GM21515 (cell line): ENCODE data around the gene IHH.

ENCODE experiments used
- ATAC-seq: cut with Tn5 transposase; IDR thresholded peaks from one replicate; pipeline ENCODE4 v1.9.1; 2021; ENCODE audit not compliant: unreplicated experiment

The IHH gene

DNA sequence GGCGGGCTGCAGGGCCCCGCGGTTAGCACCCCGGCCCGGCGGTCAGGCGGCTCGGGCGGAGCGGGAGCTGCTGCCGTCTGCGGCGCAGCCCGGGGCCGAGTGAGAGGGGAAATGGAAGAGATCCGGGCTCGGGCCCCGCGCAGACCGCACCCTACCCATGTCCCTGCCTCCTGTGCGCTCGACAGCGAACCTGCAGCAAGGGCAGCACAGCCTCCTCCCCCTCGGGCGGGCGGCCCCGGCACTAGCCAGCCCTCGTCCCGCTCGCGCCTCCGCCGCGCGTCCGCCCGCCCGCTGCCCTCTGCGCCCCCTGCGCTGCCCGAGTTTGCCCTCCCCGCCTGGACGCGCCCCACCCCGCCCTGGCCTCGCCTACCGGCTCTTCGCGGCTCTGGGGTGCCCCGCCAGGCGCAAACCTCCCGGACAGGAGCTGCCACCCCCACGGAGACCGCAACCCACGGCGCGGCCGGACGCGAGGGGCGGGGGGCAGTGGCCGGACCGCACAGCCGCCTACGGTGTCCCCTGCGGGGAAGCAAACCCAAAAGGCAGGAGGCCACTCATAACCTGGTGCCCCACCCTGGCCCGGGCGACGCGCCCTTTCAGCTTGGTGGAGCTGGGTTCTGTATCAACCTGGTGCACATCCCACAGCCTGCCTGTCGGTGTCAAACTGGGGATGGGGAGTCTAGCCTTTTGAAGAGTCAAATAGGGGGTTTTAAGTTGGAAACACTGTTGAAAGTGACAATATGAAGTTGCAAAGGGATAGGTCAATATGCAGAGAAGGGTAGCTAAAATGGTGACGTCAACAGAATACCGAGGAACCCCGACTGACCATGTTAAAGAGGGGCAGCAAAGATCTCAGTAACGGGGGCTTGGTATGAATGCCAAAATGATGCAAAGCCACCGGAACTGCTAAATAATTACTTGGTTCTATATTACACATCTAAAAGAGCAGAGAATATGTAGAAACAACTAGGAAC lies at the start of gene IHH:
TSS of gene IHH (minus strand) at position 101 of the 971 bp plus-strand sequence. CDS start 454 bp downstream, outside the sequence.
- no peak for ATAC-seq

DNA sequence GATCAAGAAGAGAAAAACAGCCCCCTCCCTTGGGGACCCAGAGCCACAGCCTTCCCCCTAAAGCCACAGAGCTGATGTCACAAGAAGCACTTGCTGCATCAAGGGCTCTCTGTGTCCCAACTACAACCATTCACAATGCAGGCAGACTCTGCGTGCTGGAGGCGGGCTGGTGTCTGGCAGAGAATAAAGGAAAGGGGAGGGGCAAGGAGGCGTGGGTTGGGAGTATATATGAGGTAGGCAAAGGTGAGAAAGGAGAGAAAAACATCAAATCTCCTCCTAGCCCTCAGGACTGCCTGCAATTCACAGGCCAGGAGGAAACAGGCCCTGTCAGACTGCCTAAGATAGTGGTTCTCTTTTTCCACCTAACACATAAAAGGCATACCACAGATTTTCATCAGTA lies 48.8 kb upstream of the IHH start:
- ATAC-seq, result no peak

DNA sequence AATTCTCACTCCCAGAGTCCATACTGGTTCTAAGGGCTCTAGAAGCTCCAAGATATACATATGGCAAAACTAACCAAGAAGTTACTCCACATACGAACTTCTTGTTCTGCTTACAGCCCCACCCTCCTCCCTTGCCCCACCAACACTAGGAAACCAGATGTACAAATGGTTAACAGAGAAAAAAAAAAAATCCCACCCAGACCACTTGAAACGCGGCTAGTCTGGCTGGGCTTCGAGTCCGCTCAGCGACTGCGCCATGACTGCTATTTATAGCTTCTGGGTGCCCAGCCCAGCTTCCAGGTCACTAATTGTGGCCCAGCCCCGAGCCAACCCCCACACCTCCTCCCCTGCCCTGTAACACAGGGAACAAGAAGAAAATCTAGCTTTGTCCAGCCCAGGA lies 47.0 kb upstream of the IHH start:
- no peak for ATAC-seq

DNA sequence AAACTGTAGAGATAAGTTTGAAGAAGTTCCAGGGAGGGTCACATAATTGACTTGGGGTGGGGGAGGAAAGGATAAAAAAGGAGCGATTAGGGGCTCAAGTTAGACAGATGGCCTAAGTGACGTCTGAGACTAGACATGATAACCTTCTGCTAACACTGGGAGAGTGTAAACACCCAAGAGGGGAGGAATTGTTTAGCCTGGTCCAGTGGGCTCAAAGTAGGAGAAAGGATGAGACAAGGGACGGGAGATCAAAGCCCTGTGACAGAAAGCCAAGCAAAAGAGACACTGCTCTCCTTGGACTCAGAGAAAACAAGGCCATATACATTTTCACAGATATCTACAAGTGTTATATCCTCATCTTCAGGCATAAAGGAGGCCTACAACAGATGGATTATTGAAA lies 45.5 kb upstream of the IHH start:
- no peak for ATAC-seq

DNA sequence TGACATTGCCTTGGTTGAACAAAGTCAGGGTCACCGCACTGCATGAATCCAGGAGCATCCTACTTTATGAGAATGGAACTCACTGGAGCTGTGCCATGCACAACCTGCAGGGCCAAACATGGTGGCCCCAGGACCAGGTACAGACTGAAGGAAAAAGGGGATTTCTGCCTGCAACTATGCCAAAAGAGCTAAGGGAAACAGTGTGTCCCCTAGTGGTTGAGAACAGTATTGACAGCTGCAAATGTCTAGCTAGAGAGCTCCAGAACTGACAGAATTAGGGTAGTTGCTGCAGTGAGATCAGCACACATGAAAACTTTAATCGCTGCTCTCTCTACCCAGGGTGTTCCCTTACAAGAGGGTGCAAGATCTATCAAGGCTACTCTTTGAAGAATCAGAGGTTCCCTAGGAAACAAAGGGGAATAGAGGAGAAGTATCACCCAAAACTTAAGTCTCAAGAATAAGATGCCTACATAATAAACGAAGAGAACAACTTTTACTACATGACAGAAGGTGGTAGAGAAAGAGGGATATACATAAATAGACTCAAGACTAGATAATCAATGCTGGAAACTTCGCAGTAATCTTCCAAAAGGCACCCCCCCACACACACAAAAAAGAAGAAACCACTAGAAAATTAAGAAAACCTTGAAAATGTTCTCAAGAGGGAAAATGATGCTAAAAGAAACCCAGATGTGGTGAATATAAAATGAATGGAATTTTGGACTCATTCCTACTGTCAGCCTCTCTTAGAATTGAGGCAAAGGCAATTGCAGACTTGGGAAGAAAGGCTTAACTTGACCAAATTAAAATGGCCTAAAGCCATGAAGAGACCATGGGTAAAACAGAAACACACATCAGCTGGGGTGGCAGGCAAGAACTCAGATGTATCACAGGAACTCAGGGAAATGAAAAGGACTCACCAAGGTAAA lies 43.6 kb upstream of the IHH start:
- ATAC-seq, result no peak

DNA sequence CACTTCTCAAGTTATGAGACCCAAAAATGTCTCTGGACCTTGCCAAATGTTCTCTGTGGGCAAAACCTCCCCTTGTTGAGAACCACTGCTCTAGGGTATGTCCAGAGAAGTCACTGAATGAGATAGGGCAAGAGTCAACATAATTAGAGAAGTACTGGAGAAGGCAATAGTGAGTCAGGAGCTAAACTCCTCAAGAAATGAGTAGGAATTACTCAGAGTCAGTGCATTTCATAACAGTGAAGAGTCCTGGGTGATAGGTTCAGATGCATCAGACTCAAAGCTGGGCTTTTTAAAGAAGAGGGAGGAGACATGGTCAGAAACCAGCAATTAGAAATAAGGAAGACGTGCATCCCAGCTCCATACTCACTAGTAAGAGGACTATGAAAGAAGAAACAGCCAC lies 38.6 kb upstream of the IHH start:
- no peak for ATAC-seq

DNA sequence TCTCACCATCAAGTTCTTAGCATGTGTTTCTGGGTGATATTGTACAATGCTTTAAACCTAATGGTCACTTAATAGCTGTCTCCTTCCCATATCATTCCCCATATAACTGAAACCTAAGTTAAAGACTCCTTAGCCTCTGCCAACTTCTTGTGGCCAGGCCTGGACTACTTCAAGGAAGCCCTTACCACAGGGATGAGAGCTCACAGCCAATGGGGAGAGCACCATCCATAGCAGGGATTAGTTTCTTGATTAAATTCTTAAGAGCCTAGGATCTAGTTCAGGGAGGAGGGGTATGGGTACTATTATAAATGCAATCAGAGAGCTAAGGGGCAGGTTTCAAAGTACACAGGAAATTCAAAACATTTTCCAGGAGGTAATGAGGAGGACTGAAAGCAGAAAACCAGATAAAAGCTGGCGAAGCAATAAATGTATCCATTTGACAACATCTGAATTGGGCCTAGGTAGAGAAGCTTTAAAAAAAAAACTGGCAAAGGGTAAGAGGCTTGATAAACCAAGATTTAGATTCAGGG lies 34.8 kb upstream of the IHH start:
- no peak for ATAC-seq

DNA sequence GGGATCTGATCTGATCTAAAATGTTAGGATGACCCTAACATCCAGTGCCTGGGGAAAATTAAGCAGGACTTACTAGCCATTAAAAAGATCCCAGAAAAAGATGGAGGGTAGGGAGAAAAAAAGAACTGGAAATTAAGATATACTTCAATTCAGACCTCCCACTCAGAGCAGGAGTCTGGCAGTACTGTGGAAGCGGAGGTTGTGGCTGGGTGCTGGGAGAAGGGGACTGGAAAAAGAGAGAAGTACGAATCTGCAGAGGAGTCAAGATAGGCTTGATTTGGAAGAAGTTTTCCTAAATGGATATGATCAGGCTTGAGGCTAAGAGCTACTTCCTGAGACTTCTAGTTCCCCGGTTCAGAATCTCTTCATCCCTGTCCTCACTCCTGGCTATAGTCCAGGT lies 33.5 kb upstream of the IHH start:
- no peak for ATAC-seq

DNA sequence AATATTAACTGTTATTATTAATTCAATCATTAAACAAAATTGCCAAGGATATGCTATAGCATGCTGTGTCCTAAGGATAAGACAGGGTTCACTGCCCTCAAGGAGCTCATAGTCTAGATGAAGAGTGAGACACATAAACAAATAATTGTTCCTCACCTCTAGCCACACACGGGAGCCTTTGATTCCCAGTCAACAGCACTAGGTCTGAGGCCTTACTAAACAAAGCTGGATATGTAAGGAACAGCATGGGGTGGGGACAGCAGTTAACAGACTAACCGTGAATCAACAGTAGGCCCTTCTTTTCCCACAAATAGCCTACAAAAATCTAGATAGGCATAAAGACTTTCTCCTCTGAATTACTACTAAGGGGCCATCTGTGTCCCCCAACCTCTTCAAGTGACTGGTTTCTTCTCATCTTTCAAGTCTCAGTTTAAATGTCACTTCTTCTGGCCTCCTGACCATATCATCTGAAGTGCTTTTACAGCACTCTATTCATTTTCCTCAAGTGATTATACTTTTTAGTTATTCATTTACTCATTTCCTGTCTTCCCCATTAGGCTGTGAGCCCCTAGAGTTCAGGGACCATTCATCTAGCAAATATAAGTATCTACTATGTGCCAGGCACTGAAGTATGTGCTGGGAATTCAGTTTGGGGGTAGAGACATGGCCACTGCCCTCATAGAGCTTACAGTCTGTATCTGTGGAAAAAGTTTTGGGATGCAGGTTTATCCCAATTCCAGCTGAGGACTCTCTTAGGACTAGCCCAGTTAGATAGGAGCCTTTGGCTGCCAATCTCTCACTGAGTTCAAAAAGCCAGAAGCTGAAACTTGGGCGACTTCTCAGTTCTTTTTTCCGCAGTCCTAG lies 29.9 kb upstream of the IHH start:
- ATAC-seq, result no peak

DNA sequence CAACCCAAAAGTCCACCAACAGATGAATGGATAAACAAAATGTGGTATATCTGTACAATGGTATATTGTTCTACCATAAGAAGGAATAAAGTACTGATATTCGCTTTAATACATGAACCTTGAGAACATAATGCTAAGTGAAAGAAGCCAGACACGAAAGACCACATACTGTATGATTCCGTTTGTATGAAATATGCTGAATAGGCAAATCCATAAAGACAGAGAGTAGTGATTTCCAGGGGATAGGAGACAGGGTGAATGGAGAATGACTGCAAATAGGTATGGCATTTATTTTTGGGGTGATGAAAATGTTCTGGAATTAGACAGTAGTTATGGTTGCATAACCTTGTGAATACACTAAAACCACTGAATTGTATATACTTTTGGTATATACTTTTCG lies 28.6 kb upstream of the IHH start:
- no peak for ATAC-seq

DNA sequence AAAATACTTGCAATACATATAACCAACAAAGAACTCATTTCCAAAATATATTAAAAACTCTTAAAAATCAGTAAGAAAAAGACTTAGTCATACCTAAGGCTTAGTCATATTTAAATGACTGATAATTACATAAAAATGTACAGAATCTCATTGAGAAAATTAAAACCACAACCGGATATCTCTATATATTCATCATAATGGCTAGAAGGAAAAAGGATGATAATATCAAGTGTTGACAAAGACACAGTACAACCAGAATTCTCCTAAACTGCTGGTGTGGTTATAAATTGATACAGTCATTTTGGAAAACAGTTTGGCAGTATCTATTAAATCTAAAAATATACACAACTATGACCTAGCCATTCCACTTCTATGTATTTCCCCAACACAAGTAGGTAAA lies 27.1 kb upstream of the IHH start:
- no peak for ATAC-seq

DNA sequence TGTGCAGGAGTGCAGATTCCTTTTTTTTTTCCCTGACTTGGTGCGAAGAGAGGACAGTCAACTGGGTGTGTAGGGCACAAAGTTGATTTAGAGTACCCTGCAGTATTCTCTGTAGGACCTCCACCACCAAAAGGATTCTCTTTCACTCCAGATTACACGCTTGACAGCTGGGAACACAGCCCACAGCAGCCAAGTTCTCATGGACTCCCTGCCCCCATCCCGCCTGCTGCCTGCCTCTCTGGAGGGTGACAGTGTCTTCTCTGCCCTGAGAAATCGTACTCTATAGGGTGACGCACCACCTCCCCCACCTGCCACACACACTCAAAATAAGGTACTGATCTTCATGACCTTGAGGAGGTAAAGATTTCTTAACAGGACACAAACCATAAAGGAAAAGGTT lies 26.6 kb upstream of the IHH start:
- ATAC-seq, result no peak

DNA sequence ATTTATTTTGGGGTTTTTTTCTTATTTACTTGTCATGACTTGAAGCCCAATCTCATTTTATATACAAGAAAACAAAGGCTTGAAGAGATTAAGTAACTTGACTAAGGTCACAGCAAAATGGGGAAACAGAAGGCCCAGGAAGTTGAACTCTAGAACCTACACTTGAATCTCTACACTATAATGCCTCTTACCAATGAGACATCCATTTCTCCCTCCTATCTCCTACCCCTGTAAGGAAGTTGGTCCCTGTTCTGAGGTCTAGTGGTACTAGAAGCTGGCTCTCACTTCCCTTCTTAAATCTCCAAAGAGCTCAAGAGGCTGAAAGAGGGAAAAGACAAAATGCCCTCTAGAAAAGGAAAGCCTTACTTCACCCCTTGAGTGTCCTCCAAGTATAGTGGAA lies 25.5 kb upstream of the IHH start:
- no peak for ATAC-seq

DNA sequence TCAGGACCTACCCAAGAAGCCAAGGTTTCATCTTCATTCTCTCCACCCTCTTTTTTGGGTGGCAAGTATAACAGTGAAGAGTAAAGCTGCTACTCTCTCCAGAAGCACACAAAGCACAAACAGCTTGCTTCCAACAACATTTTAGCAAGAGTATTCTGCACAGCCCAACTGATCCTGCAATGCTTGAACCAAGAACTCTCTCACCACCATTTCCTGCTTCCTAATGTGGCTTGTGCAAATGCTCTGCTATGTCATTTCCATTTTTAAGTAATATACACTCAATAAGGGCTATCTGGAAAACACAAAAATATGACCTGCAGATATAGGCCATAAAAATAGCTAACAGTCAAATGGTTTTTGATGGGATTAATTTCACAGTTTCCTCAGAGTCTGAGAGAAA lies 24.1 kb upstream of the IHH start:
- no peak for ATAC-seq

DNA sequence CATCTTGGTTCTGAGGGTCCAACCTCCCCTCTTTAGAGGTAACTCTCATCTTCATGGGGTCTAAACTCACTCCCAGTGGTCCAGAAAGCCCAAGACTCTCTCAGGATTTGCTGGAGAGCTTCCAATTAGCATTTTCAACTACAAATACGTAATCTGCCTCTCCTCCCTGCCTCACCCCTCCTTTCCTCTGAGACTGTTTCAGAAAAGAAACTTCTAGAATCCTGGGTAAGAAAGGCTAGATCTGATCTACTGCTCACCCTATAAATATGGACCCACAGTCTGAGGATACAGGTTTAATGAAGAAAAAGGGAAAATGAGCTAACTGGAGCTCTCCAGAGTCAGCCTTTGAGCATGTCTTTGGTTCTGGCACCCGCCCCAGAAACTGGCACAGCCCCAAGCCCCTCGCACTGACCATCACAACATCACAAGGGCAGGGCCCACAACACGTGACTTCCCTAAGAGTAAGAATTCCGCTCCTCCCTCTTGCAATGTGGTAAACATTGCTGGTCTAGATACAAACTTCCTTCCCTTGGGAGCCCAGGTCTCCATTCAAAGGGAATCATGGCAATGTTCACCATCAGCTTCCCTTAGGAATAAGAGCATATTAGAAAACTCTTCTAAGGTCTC lies 21.7 kb upstream of the IHH start:
- no peak for ATAC-seq

DNA sequence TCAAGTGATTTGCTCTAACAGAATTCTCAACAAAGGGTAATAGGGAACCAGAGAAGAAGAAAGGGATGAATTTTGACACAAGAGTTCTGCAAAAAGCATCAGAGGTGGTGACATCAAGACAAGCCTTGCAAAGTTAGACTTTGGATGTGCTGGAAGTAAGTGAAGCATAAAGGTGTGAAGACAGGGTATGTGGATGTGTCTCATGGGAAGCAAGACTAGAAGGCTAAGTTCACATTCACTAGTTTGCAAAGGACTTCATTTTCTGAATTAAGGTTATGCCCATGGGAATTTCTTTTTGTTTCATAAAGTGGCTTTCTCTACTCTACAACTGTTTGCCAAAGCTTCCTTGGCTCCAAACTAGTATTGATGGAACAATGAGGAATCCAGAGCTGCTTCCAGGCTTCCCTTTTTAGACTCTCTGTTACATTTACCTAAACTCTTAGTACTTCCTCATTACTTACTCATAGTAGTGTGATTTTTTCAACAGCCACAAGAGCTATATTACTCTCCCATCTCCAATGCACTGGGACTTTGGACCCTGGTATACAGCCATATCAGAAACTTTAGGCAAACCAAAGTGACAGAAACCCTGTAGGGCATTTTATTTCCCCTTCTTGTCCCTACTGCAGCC lies 21.1 kb upstream of the IHH start:
- ATAC-seq, result no peak

DNA sequence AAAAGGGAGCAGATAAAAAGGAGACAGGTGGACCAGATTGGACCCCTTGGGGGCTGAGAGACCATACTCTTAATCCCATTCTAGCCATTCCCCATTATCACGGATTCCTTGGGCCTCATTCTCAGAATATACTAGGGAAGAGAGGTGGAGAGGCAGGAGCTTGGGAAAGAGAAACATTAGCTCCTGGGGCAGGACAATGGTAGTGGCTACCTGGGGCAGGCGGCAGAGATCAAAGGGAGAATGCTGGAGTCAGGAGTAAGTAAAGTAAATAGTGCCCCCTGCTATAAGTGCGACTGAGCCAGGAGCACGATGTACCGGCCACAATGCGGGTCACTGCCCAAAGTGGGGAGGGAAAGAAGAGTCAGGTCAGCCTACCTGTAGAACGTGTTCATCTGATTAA lies 20.4 kb upstream of the IHH start:
- ATAC-seq, result no peak

DNA sequence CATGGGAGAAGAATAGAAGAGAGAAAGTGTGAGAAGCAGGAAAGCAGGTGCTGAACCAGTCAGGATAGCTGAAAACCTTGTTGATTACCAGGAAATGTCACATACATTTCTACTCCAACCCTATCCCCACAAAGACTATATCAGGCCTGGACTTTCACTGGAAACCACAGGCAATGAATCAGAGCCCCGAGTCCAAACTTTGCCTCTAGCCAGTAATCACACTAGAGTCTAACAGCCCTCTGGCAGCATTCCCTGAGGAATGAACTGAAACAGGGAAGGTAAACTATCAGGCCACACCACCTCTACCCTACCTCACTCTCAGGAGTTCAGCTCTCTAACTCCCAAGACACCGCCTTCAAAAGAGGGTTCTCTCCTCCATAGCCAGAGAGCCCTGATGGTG lies 18.7 kb upstream of the IHH start:
- ATAC-seq, result no peak

DNA sequence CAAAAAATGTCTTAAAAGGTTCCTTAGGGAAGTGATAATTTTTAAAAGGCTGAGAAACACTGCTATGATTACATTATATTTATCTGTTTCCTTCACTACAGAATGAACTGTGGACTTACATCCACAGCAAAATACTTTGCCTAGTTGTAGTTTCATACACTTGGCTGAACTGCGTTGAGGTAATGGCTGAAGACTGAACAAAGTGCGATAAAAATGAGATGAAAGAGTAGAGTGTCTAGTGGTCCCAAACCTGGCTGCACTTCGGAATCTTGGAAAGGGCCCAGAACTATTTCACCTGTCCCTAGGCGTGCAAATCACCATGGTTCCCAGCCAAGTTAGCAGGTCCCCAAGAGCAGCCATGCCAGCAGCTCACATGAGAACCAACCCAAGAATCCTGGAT lies 18.2 kb upstream of the IHH start:
- ATAC-seq, result no peak

DNA sequence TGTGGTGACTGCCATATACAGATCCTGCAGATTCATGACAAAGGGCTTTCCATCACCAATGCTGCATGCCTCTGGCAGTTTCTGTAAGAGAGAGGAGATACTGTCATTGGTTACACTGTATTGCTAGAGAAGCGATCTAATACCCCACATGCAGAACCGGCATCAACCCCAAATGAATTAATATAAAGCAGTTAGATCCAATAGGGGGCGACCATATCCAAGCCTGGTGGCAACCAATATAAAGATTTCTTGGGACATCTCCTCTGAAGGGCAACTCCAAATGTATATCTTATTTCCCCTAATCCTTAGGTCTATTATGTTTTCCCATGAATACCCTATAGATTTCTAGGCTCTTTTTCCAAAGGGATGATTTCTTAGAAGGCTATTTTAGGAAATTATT lies 17.4 kb upstream of the IHH start:
- ATAC-seq, result no peak
